Stimulated activated CD4-positive, alpha-beta T cell treated with anti-CD3 and anti-CD28 coated beads, TNF-alpha, amount 100 ng/mL, for 24 hours (primary cell): ENCODE results near the gene SLC66A1.

Source experiments
- DNase-seq, 3 experiments: peaks; one replicate each; pipeline ENCODE4 v3.0.0-alpha.2; 2020; ENCODE audit warnings: low read depth in 3 of 3

Gene SLC66A1

GRCh38 chr1:19325368-19325957 is 13.3 kb downstream of the SLC66A1 start:
- no peak for DNase-seq

GRCh38 chr1:19325958-19326747 is 14.0 kb downstream of the SLC66A1 start:
- no peak for DNase-seq

GRCh38 chr1:19326748-19327065 is 14.6 kb downstream of the SLC66A1 start:
- DNase-seq, result no peak

GRCh38 chr1:19327301-19327700 is 15.2 kb downstream of the SLC66A1 start:
- DNase-seq, result no peak

GRCh38 chr1:19327736-19328135 is 15.6 kb downstream of the SLC66A1 start:
- no peak for DNase-seq

GRCh38 chr1:19328486-19328885 is 16.4 kb downstream of the SLC66A1 start:
- no peak for DNase-seq

- DNase-seq, result no peak
Measured at GRCh38 chr1:19329188-19329587, 17.1 kb downstream of the SLC66A1 start.

- no peak for DNase-seq
Measured at GRCh38 chr1:19329611-19330010, 17.5 kb downstream of the SLC66A1 start.

- DNase-seq, result no peak
Measured at GRCh38 chr1:19330449-19331135, 18.5 kb downstream of the SLC66A1 start.

GRCh38 chr1:19331262-19331878 is 19.2 kb downstream of the SLC66A1 start:
- DNase-seq, result no peak

GRCh38 chr1:19332832-19333231 is 20.7 kb downstream of the SLC66A1 start:
- no peak for DNase-seq

GRCh38 chr1:19333587-19334354 is 21.6 kb downstream of the SLC66A1 start:
- DNase-seq, result no peak

- peak; percentile 22 to 68 (median 31) for DNase-seq
Measured at GRCh38 chr1:19336543-19336942, 24.4 kb downstream of the SLC66A1 start.

- DNase-seq, result no peak
Measured at GRCh38 chr1:19337289-19337688, 25.2 kb downstream of the SLC66A1 start.

- no peak for DNase-seq
Measured at GRCh38 chr1:19338323-19338762, 26.2 kb downstream of the SLC66A1 start.

- no peak for DNase-seq
Measured at GRCh38 chr1:19339214-19339861, 27.2 kb downstream of the SLC66A1 start.

GRCh38 chr1:19340387-19340937 is 28.3 kb downstream of the SLC66A1 start:
- DNase-seq, result no peak

- peak; percentile 61 to 80 (median 64) for DNase-seq
Measured at GRCh38 chr1:19341201-19342061, 29.3 kb downstream of the SLC66A1 start.

- DNase-seq, result no peak
Measured at GRCh38 chr1:19342062-19342750, 30.1 kb downstream of the SLC66A1 start.
